ENCODE data around the gene PMM2. TPM values are rescaled to one million over a fixed set of nuclear protein-coding genes. Genes with fewer than 3 reads are reported as not detected.

The PMM2 gene
- total RNA-seq, 1 donor, result 42.7 TPM

GRCh38 chr16:8894736-8895334 is 97.2 kb downstream of the PMM2 start:
- Histone ChIP-seq H4K20me1 (ENCODE audit: insufficient read depth, low read length) (peaks cover 13% of the 10 kb centered on the region), H3K27ac (ENCODE audit: low read depth, low read length) (no peak overlapping the region), H3K27me3 (ENCODE audit: insufficient read depth, low read length) (no peaks in the 10 kb centered on the region), H3K4me3 (ENCODE audit: insufficient read depth, low read length) (no peak overlapping the region), H2AFZ (ENCODE audit: low read length) (no peak overlapping the region), H3K9me3 (ENCODE audit: low read depth, low read length) (no peaks in the 10 kb centered on the region), H3K4me1 (ENCODE audit: insufficient read depth, low read length) (no peaks in the 10 kb centered on the region), H3K79me2 (ENCODE audit: insufficient read depth, low read length) (no peaks in the 10 kb centered on the region), H3K36me3 (ENCODE audit: insufficient read depth, low read length) (peaks cover 77% of the 10 kb centered on the region), H3K4me2 (ENCODE audit: insufficient read depth, low read length) (no peak overlapping the region)
- no peak for DNase-seq (ENCODE audit: insufficient read length, low spot score, missing footprints)
- no peak for TF ChIP-seq CTCF (IDR thresholded peaks at IDR 0.05; ENCODE audit: extremely low read depth, low read depth, low read length)

- Histone ChIP-seq H2AFZ (ENCODE audit: low read length) (no peak overlapping the region), H3K27ac (ENCODE audit: low read depth, low read length) (no peak overlapping the region), H3K4me1 (ENCODE audit: insufficient read depth, low read length) (no peaks in the 10 kb centered on the region), H3K9me3 (ENCODE audit: low read depth, low read length) (no peaks in the 10 kb centered on the region), H3K4me2 (ENCODE audit: insufficient read depth, low read length) (no peak overlapping the region), H4K20me1 (ENCODE audit: insufficient read depth, low read length) (peaks cover 3% of the 10 kb centered on the region), H3K4me3 (ENCODE audit: insufficient read depth, low read length) (no peak overlapping the region), H3K27me3 (ENCODE audit: insufficient read depth, low read length) (no peaks in the 10 kb centered on the region), H3K36me3 (ENCODE audit: insufficient read depth, low read length) (peaks cover 93% of the 10 kb centered on the region), H3K79me2 (ENCODE audit: insufficient read depth, low read length) (no peaks in the 10 kb centered on the region)
- no peak for TF ChIP-seq CTCF (IDR thresholded peaks at IDR 0.05; ENCODE audit: extremely low read depth, low read depth, low read length)
- DNase-seq (ENCODE audit: insufficient read length, low spot score, missing footprints), result no peak
Observed at GRCh38 chr16:8898660-8899318, 101.2 kb downstream of the PMM2 start.

Other genes with a start within 250 kb of the PMM2 start
- not detected in 2 replicates for gene TMEM114, start 207.3 kb upstream of the PMM2 start, total RNA-seq
- 24.5 and 46.0 TPM in 2 replicates for gene METTL22, start 176.1 kb upstream of the PMM2 start, total RNA-seq
- gene ABAT, start 123.2 kb upstream of the PMM2 start, total RNA-seq, result 5.9 and 6.5 TPM in 2 replicates
- gene TMEM186, start 200 bp upstream of the PMM2 start, total RNA-seq, result 3.5 and 4.0 TPM in 2 replicates
- gene CARHSP1, start 71.2 kb downstream of the PMM2 start, total RNA-seq, result 92.6 and 107 TPM in 2 replicates
- gene LITAFD, start 84.5 kb downstream of the PMM2 start, total RNA-seq, result not detected in 2 replicates
- 46.0 and 51.4 TPM in 2 replicates for gene USP7, start 166.1 kb downstream of the PMM2 start, total RNA-seq